H1 (cell line): ENCODE data around the gene DLEC1. TPM values are rescaled to one million over a fixed set of nuclear protein-coding genes. Genes with fewer than 3 reads are reported as not detected.

Source experiments
- CHD7 ChIP-seq: fragments of 300-600 bp; sonication (generic); IDR thresholded peaks from 2 replicates; pipeline ENCODE4 v1.7.1; 2012; ENCODE audit warnings: low read length, moderate library complexity, mild to moderate bottlenecking, inconsistent platforms; ENCODE audit not compliant: insufficient replicate concordance
- CTBP2 ChIP-seq: IDR thresholded peaks from 2 replicates; pipeline ENCODE4 v1.7.0; 2011; ENCODE audit warnings: borderline replicate concordance, mild to moderate bottlenecking, moderate library complexity, mixed read lengths, low read length; ENCODE audit not compliant: insufficient read depth, insufficient read length
- RNF2 ChIP-seq: fragments of 200-900, 300-1000 bp; sonication (generic); IDR thresholded peaks from 2 replicates; pipeline ENCODE4 v1.7.1; 2016; ENCODE audit warnings: borderline replicate concordance, low read depth, mild to moderate bottlenecking, antibody characterized with exemption, low read length; ENCODE audit not compliant: poor library complexity, severe bottlenecking; ENCODE audit errors: missing control alignments
- polyA plus RNA-seq, 7 experiments: library from polyadenylated mRNA; depleted of rRNA in 3 of 7; stranded (reverse) in 5 of 7; unstranded in 2 of 7; fragments of >200 nt in 5 of 7; fragments of 200-250 nt in 2 of 7; gene quantifications; 1 replicate in 5 of 7; 2 replicates in 1 of 7; 4 replicates in 1 of 7; pipeline versions ENCODE4 v1.2.1 to v1.2.3, GENCODE V29; 2011 to 2013; ENCODE audit warnings: missing spikeins in 2 of 7, mixed read lengths in 2 of 7
- total RNA-seq: library from RNA; stranded (reverse); fragmentation: NEBNext Ultra II Directional; extraction: Animal tissue kit (Norgen Biotek cat#: 25700); gene quantifications from 2 replicates; pipeline ENCODE4 v1.2.1, GENCODE V29; 2021

The DLEC1 gene
- total and polyA plus RNA-seq, 2 of the 8 experiments (the other 6 are each of a cell fraction or from before 2014, with no cell fraction given): 0.26 to 0.76 TPM

GRCh38 chr3:38007754-38008090, 31.3 kb upstream of the DLEC1 start (continued):
- TF ChIP-seq CHD7 (no peak), RNF2 (no peak), CTBP2 (no peak)
